AG09319 (cell line): Measurements from ENCODE around the gene HMOX1.

Experiments
- DNase-seq: peaks from one replicate; pipeline ENCODE4 v3.0.0-alpha.2; 2010; ENCODE audit warnings: low read depth; ENCODE audit errors: extremely low read depth
- TF ChIP-seq, protein P1 (sequence below): IDR thresholded peaks from 2 replicates; pipeline ENCODE4 v1.5.1; 2011; ENCODE audit warnings: low read depth, mild to moderate bottlenecking, inconsistent platforms, low read length, moderate library complexity

HMOX1 gene

GRCh38 chr22:35410663-35411034 lies 29.8 kb downstream of the HMOX1 start:
- TF ChIP-seq, protein P1, sequence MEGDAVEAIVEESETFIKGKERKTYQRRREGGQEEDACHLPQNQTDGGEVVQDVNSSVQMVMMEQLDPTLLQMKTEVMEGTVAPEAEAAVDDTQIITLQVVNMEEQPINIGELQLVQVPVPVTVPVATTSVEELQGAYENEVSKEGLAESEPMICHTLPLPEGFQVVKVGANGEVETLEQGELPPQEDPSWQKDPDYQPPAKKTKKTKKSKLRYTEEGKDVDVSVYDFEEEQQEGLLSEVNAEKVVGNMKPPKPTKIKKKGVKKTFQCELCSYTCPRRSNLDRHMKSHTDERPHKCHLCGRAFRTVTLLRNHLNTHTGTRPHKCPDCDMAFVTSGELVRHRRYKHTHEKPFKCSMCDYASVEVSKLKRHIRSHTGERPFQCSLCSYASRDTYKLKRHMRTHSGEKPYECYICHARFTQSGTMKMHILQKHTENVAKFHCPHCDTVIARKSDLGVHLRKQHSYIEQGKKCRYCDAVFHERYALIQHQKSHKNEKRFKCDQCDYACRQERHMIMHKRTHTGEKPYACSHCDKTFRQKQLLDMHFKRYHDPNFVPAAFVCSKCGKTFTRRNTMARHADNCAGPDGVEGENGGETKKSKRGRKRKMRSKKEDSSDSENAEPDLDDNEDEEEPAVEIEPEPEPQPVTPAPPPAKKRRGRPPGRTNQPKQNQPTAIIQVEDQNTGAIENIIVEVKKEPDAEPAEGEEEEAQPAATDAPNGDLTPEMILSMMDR: no peak

DNA sequence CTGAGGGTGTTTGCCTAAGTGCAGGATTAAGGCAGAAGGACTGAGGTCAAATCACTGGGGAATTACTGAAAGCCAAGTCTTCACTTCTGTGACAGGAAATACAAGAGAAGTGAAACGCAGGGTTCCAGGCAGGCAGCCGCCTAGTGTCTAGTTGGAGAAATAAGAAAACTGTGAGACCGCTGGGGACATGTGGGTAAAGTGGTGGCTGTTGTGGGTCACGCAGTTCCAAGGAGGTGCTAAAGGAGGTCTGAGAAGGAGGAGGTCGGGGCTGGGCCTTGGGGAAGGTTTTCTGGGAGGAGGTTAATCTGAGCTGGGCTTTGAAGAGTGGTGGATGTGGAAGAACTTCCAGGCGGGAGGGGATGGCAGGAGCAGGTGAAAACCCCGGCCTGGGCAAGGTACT lies 30.2 kb downstream of the HMOX1 start:
- DNase-seq: no peak
- TF ChIP-seq, protein P1: no peak

More at GRCh38 chr22:35410663-35411034, 29.8 kb downstream of the HMOX1 start:
- DNase-seq: no peak

- TF ChIP-seq, protein P1: no peak
- no peak for DNase-seq
Observed at GRCh38 chr22:35413624-35414023, 32.7 kb downstream of the HMOX1 start.

DNA sequence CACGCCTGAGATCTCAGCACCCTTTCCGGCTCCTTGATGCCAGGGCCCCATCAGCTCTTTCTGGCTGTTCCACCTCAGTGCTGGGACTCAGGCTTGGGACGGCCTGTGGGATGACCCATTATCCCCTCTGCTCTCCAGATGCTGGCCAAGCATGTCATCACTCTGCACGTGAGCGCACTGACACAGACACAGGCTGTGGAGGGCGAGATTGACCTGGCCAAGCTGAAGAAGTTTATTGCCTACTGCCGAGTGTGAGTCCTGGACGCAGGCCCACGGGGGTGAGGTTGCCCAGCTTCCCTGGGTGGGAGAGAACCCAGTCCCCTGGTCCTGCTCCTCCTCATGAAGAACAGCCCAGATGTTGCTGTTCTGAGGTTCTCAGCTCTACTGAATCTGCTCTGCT lies 36.7 kb downstream of the HMOX1 start:
- DNase-seq: no peak
- TF ChIP-seq, protein P1: no peak

GRCh38 chr22:35418088-35418487 lies 37.2 kb downstream of the HMOX1 start:
- no peak for DNase-seq
- TF ChIP-seq, protein P1: no peak

GRCh38 chr22:35418731-35419130 lies 37.8 kb downstream of the HMOX1 start:
- TF ChIP-seq, protein P1: no peak
- no peak for DNase-seq

DNA sequence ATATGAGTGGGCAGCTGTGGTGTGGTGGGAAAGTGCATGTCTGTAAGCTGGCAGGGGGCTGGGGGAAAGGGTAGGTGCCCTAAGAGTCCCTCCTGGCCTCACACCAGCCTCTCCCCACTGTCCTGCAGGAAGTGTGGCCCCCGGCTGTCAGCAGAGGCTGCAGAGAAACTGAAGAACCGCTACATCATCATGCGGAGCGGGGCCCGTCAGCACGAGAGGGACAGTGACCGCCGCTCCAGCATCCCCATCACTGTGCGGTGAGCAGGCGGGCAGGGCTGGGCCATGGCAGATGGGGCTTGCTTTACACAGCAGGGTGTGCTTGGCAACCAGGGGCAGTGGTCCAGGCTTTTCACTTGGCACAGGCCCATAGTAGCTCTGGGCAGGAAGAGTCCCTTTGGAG lies 38.9 kb downstream of the HMOX1 start:
- TF ChIP-seq, protein P1: no peak

GRCh38 chr22:35421121-35421520 lies 40.2 kb downstream of the HMOX1 start:
- TF ChIP-seq, protein P1: no peak
- DNase-seq: no peak

More for the DNA sequence above, 38.9 kb downstream of the HMOX1 start:
- DNase-seq: no peak
